HL-60 (cell line): ENCODE measurements around the gene SMARCAL1.

Source experiments
- DNase-seq, 2 experiments: peaks; one replicate each; pipeline ENCODE4 v3.0.0-alpha.2; 2010 to 2020; ENCODE audit warnings: low read depth in 1 of 2, low spot score in 1 of 2
- H3K27ac ChIP-seq: fragments of 250-450 bp; sonication (Bioruptor Pico); replicated peaks from 2 replicates; pipeline ENCODE4 v1.5.1; 2020; ENCODE audit warnings: mild to moderate bottlenecking, moderate library complexity
- H3K27me3 ChIP-seq: fragments of 250-450 bp; sonication (Bioruptor Pico); 2 replicates; pipeline ENCODE4 v1.5.1; 2021; ENCODE audit warnings: mild to moderate bottlenecking, moderate library complexity; ENCODE audit not compliant: insufficient read depth, poor library complexity, severe bottlenecking
- H3K4me3 ChIP-seq: replicated peaks from 2 replicates; pipeline ENCODE4 v1.5.1; 2011; ENCODE audit warnings: mild to moderate bottlenecking, control low read depth, low read length; ENCODE audit not compliant: insufficient read depth
- CTCF ChIP-seq: IDR thresholded peaks from one replicate; pipeline ENCODE4 v1.5.1; 2011; ENCODE audit warnings: low read length, control low read depth, inconsistent platforms; ENCODE audit not compliant: insufficient read depth
- GABPA ChIP-seq: IDR thresholded peaks from 2 replicates; pipeline ENCODE4 v1.6.1; 2012; ENCODE audit warnings: low read depth
- POLR2AphosphoS5 ChIP-seq: IDR thresholded peaks from 2 replicates; pipeline ENCODE4 v1.6.1; 2012; ENCODE audit warnings: low read depth
- REST ChIP-seq: IDR thresholded peaks from 2 replicates; pipeline ENCODE4 v1.6.1; 2012; ENCODE audit warnings: low read depth; ENCODE audit not compliant: insufficient replicate concordance
- SPI1 ChIP-seq: IDR thresholded peaks from 2 replicates; pipeline ENCODE4 v1.6.1; 2012; ENCODE audit warnings: low read depth, mild to moderate bottlenecking, borderline replicate concordance

Gene SMARCAL1

GRCh38 chr2:216453955-216454614, 41.8 kb downstream of the SMARCAL1 start:
- no peak overlapping the region for H3K4me3 ChIP-seq
- no peak for DNase-seq
- H3K27ac ChIP-seq, result no peak overlapping the region
- TF ChIP-seq SPI1, result no peak
- no peak for TF ChIP-seq GABPA
- TF ChIP-seq CTCF, result no peak
- no peak for TF ChIP-seq REST
- no peak for TF ChIP-seq POLR2AphosphoS5
- no peaks in the 10 kb centered on the region for H3K27me3 ChIP-seq

- Histone ChIP-seq H3K27ac (no peak overlapping the region), H3K4me3 (no peak overlapping the region), H3K27me3 (no peaks in the 10 kb centered on the region)
- DNase-seq, result no peak
- no peak for TF ChIP-seq POLR2AphosphoS5
- no peak for TF ChIP-seq CTCF
- TF ChIP-seq REST, result no peak
- TF ChIP-seq GABPA, result no peak
- no peak for TF ChIP-seq SPI1
These were observed 50.9 kb downstream of the SMARCAL1 start for GRCh38 chr2:216463148-216463547.

GRCh38 chr2:216464104-216464720, 51.9 kb downstream of the SMARCAL1 start:
- Histone ChIP-seq H3K4me3 (no peak overlapping the region), H3K27ac (no peak overlapping the region), H3K27me3 (no peaks in the 10 kb centered on the region)
- no peak for DNase-seq
- TF ChIP-seq POLR2AphosphoS5 (no peak), GABPA (no peak), REST (no peak), CTCF (no peak), SPI1 (no peak)
